Choroid plexus epithelial cell (primary cell): Measurements from ENCODE around the gene UBR4.

ENCODE experiments used
- DNase-seq: peaks from one replicate; pipeline ENCODE4 v3.0.0-alpha.2; 2010; ENCODE audit warnings: low read depth
- H3K4me3 ChIP-seq: 2 replicates; pipeline ENCODE4 v1.5.1; 2011; ENCODE audit warnings: low read depth, mild to moderate bottlenecking, control low read depth, low read length, moderate library complexity
- CTCF ChIP-seq: conservative IDR thresholded peaks from 2 replicates; pipeline ENCODE4 v1.5.1; 2011; ENCODE audit warnings: low read depth, mild to moderate bottlenecking, control low read depth, inconsistent platforms, low read length, moderate library complexity

The UBR4 gene

GRCh38 chr1:19113697-19114092, 96.4 kb downstream of the UBR4 start:
- DNase-seq, result peak; percentile 60
- peak; percentile 44 for TF ChIP-seq CTCF

GRCh38 chr1:19112891-19113696, 97.0 kb downstream of the UBR4 start:
- DNase-seq, result no peak
- TF ChIP-seq CTCF, result no peak
- H3K4me3 ChIP-seq, result no peak overlapping the region

More at GRCh38 chr1:19113697-19114092, 96.4 kb downstream of the UBR4 start:
- no peak overlapping the region for H3K4me3 ChIP-seq

- no peak for TF ChIP-seq CTCF
- H3K4me3 ChIP-seq, result no peak overlapping the region
- DNase-seq, result no peak
Observed at GRCh38 chr1:19110257-19110927, 99.7 kb downstream of the UBR4 start.

GRCh38 chr1:19109545-19109944, 100.5 kb downstream of the UBR4 start:
- no peak for DNase-seq
- no peak overlapping the region for H3K4me3 ChIP-seq
- TF ChIP-seq CTCF, result no peak

- no peak for DNase-seq
- no peak overlapping the region for H3K4me3 ChIP-seq
- TF ChIP-seq CTCF, result no peak
Observed at GRCh38 chr1:19101244-19101643, 108.8 kb downstream of the UBR4 start.

- no peak for DNase-seq
- no peak overlapping the region for H3K4me3 ChIP-seq
- TF ChIP-seq CTCF, result no peak
Observed at GRCh38 chr1:19100028-19100427, 110.0 kb downstream of the UBR4 start.

- H3K4me3 ChIP-seq, result no peak overlapping the region
- no peak for DNase-seq
Observed at GRCh38 chr1:19096990-19097389, 113.1 kb downstream of the UBR4 start.

More at GRCh38 chr1:19096990-19097389, 113.1 kb downstream of the UBR4 start:
- TF ChIP-seq CTCF, result no peak
